ENCODE measurements around the gene PIAS3. TPM values are rescaled to one million over a fixed set of nuclear protein-coding genes. Genes with fewer than 3 reads are reported as not detected.
"Not testable (repeated sequence)": the region's sequence is repeated elsewhere in the genome, so short reads cannot be mapped to it uniquely, and the experiment has no call there.

PIAS3 gene
- total and polyA plus RNA-seq, 5 donors from 2014 or later = 8.8 to 21.9 (median 12.6) TPM

GRCh38 chr1:145830810-145831209 lies 28.1 kb downstream of the PIAS3 start:
- H3K4me3 ChIP-seq (ENCODE audit: low read depth, low read length); H3K4me3 Mint-ChIP-seq; H3K9me3 ChIP-seq (ENCODE audit: control insufficient read depth in 2 of 2, low read length in 2 of 2); H3K4me1 ChIP-seq (ENCODE audit: control insufficient read depth, insufficient read depth, low read length, poor library complexity, severe bottlenecking); DNase-seq; H3K27ac ChIP-seq (ENCODE audit: insufficient read depth, low read length, poor library complexity, severe bottlenecking); ATAC-seq (ENCODE audit: low read depth in 2 of 2); H3K9me3 Mint-ChIP-seq; H3K27me3 Mint-ChIP-seq; H3K27me3 ChIP-seq (ENCODE audit: control insufficient read depth, insufficient read depth, low read length): not testable (repeated sequence)
- H3K27ac Mint-ChIP-seq = peak overlapping the region in 1 of 3 donors; percentile 35
- peaks cover 15 to 25% (median 20%) of the 10 kb centered on the region in 4 donors for H3K4me1 Mint-ChIP-seq
- H3K36me3 ChIP-seq (ENCODE audit: control insufficient read depth, insufficient read depth, low read length) = peaks cover 87% of the 10 kb centered on the region
- peaks cover 54% of the 10 kb centered on the region for H3K36me3 Mint-ChIP-seq

- H3K27ac Mint-ChIP-seq = peak overlapping the region; percentile 45 to 77 (median 59)
- H3K27me3 ChIP-seq (ENCODE audit: control insufficient read depth, insufficient read depth, low read length) = no peaks in the 10 kb centered on the region
- H3K36me3 Mint-ChIP-seq = peaks cover 46% of the 10 kb centered on the region
- H3K27me3 Mint-ChIP-seq = no peaks in the 10 kb centered on the region
- peaks cover 16 to 42% (median 33%) of the 10 kb centered on the region in 4 donors for H3K4me1 Mint-ChIP-seq
- H3K27ac ChIP-seq (ENCODE audit: insufficient read depth, low read length, poor library complexity, severe bottlenecking) = no peak overlapping the region
- DNase-seq (no peak), ATAC-seq (ENCODE audit: low read depth in 2 of 2) (no peak)
- peaks cover 17% of the 10 kb centered on the region for H3K4me1 ChIP-seq (ENCODE audit: control insufficient read depth, insufficient read depth, low read length, poor library complexity, severe bottlenecking)
- peak overlapping the region in 2 of 4 donors; percentile 56 to 61 for H3K4me3 Mint-ChIP-seq
- H3K9me3 ChIP-seq (ENCODE audit: control insufficient read depth in 2 of 2, low read length in 2 of 2) = no peaks in the 10 kb centered on the region
- H3K4me3 ChIP-seq (ENCODE audit: low read depth, low read length) = no peak overlapping the region
- peaks cover 64% of the 10 kb centered on the region for H3K36me3 ChIP-seq (ENCODE audit: control insufficient read depth, insufficient read depth, low read length)
- H3K9me3 Mint-ChIP-seq = no peaks in the 10 kb centered on the region
Observed at GRCh38 chr1:145828367-145829026, 30.4 kb downstream of the PIAS3 start.

GRCh38 chr1:145827966-145828365 lies 30.9 kb downstream of the PIAS3 start:
- H3K4me3 ChIP-seq (ENCODE audit: low read depth, low read length) = no peak overlapping the region
- H3K27me3 Mint-ChIP-seq = no peaks in the 10 kb centered on the region
- H3K4me1 Mint-ChIP-seq = peaks cover 16 to 42% (median 33%) of the 10 kb centered on the region in 4 donors
- no peaks in the 10 kb centered on the region for H3K9me3 Mint-ChIP-seq
- no peaks in the 10 kb centered on the region for H3K9me3 ChIP-seq (ENCODE audit: control insufficient read depth in 2 of 2, low read length in 2 of 2)
- peaks cover 17% of the 10 kb centered on the region for H3K4me1 ChIP-seq (ENCODE audit: control insufficient read depth, insufficient read depth, low read length, poor library complexity, severe bottlenecking)
- no peaks in the 10 kb centered on the region for H3K27me3 ChIP-seq (ENCODE audit: control insufficient read depth, insufficient read depth, low read length)
- DNase-seq (no peak), ATAC-seq (ENCODE audit: low read depth in 2 of 2) (no peak)
- H3K36me3 Mint-ChIP-seq = peaks cover 41% of the 10 kb centered on the region
- peak overlapping the region in 2 of 4 donors; percentile 28 to 56 for H3K4me3 Mint-ChIP-seq
- peaks cover 59% of the 10 kb centered on the region for H3K36me3 ChIP-seq (ENCODE audit: control insufficient read depth, insufficient read depth, low read length)
- H3K27ac ChIP-seq (ENCODE audit: insufficient read depth, low read length, poor library complexity, severe bottlenecking) = no peak overlapping the region
- peak overlapping the region; percentile 45 to 77 (median 59) for H3K27ac Mint-ChIP-seq

- Histone ChIP-seq H3K4me3 (ENCODE audit: low read depth, low read length) (no peak overlapping the region), H3K9me3 (ENCODE audit: control insufficient read depth in 2 of 2, low read length in 2 of 2) (no peaks in the 10 kb centered on the region), H3K36me3 (ENCODE audit: control insufficient read depth, insufficient read depth, low read length) (peaks cover 42% of the 10 kb centered on the region), H3K27me3 (ENCODE audit: control insufficient read depth, insufficient read depth, low read length) (no peaks in the 10 kb centered on the region), H3K4me1 (ENCODE audit: control insufficient read depth, insufficient read depth, low read length, poor library complexity, severe bottlenecking) (peaks cover 17% of the 10 kb centered on the region), H3K27ac (ENCODE audit: insufficient read depth, low read length, poor library complexity, severe bottlenecking) (no peak overlapping the region)
- H3K9me3 Mint-ChIP-seq = no peaks in the 10 kb centered on the region
- ATAC-seq (ENCODE audit: low read depth in 2 of 2) (no peak), DNase-seq (no peak)
- peaks cover 16 to 43% (median 36%) of the 10 kb centered on the region in 4 donors for H3K4me1 Mint-ChIP-seq
- peak overlapping the region; percentile 76 to 100 (median 98) for H3K4me3 Mint-ChIP-seq
- no peaks in the 10 kb centered on the region for H3K27me3 Mint-ChIP-seq
- H3K27ac Mint-ChIP-seq = peak overlapping the region; percentile 7 to 99 (median 86)
- peaks cover 32% of the 10 kb centered on the region for H3K36me3 Mint-ChIP-seq
Observed at GRCh38 chr1:145826030-145826429, 32.9 kb downstream of the PIAS3 start.

- peak overlapping the region; percentile 97 to 99 (median 99) for H3K27ac Mint-ChIP-seq
- no peak for DNase-seq
- H3K36me3 Mint-ChIP-seq = peaks cover 28% of the 10 kb centered on the region
- no peaks in the 10 kb centered on the region for H3K9me3 Mint-ChIP-seq
- no peak for ATAC-seq (ENCODE audit: low read depth in 2 of 2)
- no peaks in the 10 kb centered on the region for H3K27me3 Mint-ChIP-seq
- peak overlapping the region; percentile 96 to 100 (median 98) for H3K4me3 Mint-ChIP-seq
- H3K27me3 ChIP-seq (ENCODE audit: control insufficient read depth, insufficient read depth, low read length) = no peaks in the 10 kb centered on the region
- H3K4me1 ChIP-seq (ENCODE audit: control insufficient read depth, insufficient read depth, low read length, poor library complexity, severe bottlenecking) = peaks cover 17% of the 10 kb centered on the region
- H3K27ac ChIP-seq (ENCODE audit: insufficient read depth, low read length, poor library complexity, severe bottlenecking) = peak overlapping the region; percentile 76
- peak overlapping the region; percentile 97 for H3K4me3 ChIP-seq (ENCODE audit: low read depth, low read length)
- no peaks in the 10 kb centered on the region for H3K9me3 ChIP-seq (ENCODE audit: control insufficient read depth in 2 of 2, low read length in 2 of 2)
- peaks cover 28% of the 10 kb centered on the region for H3K36me3 ChIP-seq (ENCODE audit: control insufficient read depth, insufficient read depth, low read length)
- peaks cover 15 to 47% (median 35%) of the 10 kb centered on the region in 4 donors for H3K4me1 Mint-ChIP-seq
Observed at GRCh38 chr1:145824499-145824842, 34.4 kb downstream of the PIAS3 start.

- Histone ChIP-seq H3K27me3 (ENCODE audit: control insufficient read depth, insufficient read depth, low read length) (no peaks in the 10 kb centered on the region), H3K4me1 (ENCODE audit: control insufficient read depth, insufficient read depth, low read length, poor library complexity, severe bottlenecking) (peaks cover 17% of the 10 kb centered on the region), H3K9me3 (ENCODE audit: control insufficient read depth in 2 of 2, low read length in 2 of 2) (no peaks in the 10 kb centered on the region), H3K4me3 (ENCODE audit: low read depth, low read length) (peak within 1 kb of the TSS; percentile 97), H3K36me3 (ENCODE audit: control insufficient read depth, insufficient read depth, low read length) (peaks cover 21% of the 10 kb centered on the region), H3K27ac (ENCODE audit: insufficient read depth, low read length, poor library complexity, severe bottlenecking) (peak within 1 kb of the TSS; percentile 76)
- ATAC-seq (ENCODE audit: low read depth in 2 of 2) (peak; percentile 93 to 95), DNase-seq (peak; percentile 80 to 95 (median 85))
- Mint-ChIP-seq H3K36me3 (peaks cover 24% of the 10 kb centered on the region), H3K9me3 (no peaks in the 10 kb centered on the region), H3K27me3 (no peaks in the 10 kb centered on the region), H3K4me1 (peaks cover 10 to 50% (median 32%) of the 10 kb centered on the region in 4 donors), H3K27ac (peak within 1 kb of the TSS; percentile 97 to 99 (median 99)), H3K4me3 (peak within 1 kb of the TSS; percentile 96 to 100 (median 98))
Observed at GRCh38 chr1:145823565-145824498, 35.0 kb downstream of the PIAS3 start, which contains the start of the genes POLR3C and RNF115. POLR3C (plus strand) TSS chr1:145824200; CDS start chr1:145825777, 1,577 bp downstream. RNF115 (minus strand) TSS chr1:145824095; CDS start chr1:145823873, 222 bp downstream.

GRCh38 chr1:145822779-145823331 lies 36.0 kb downstream of the PIAS3 start:
- not testable (repeated sequence) for H3K27ac ChIP-seq (ENCODE audit: insufficient read depth, low read length, poor library complexity, severe bottlenecking); ATAC-seq (ENCODE audit: low read depth in 2 of 2); H3K27me3 ChIP-seq (ENCODE audit: control insufficient read depth, insufficient read depth, low read length); H3K9me3 Mint-ChIP-seq; H3K9me3 ChIP-seq (ENCODE audit: control insufficient read depth in 2 of 2, low read length in 2 of 2); H3K27me3 Mint-ChIP-seq; DNase-seq
- Histone ChIP-seq H3K4me3 (ENCODE audit: low read depth, low read length) (peak overlapping the region; percentile 13), H3K36me3 (ENCODE audit: control insufficient read depth, insufficient read depth, low read length) (peaks cover 11% of the 10 kb centered on the region), H3K4me1 (ENCODE audit: control insufficient read depth, insufficient read depth, low read length, poor library complexity, severe bottlenecking) (peaks cover 17% of the 10 kb centered on the region)
- H3K27ac Mint-ChIP-seq = peak overlapping the region in 1 of 3 donors; percentile 99
- peak overlapping the region in 3 of 4 donors; percentile 46 to 97 (median 59) for H3K4me3 Mint-ChIP-seq
- H3K4me1 Mint-ChIP-seq = peaks cover 10 to 43% (median 25%) of the 10 kb centered on the region in 4 donors
- peaks cover 14% of the 10 kb centered on the region for H3K36me3 Mint-ChIP-seq

Data from CD4-positive, CD25-positive, alpha-beta regulatory T cell (primary cell).